Upper lobe of left lung (tissue), 6 donors: Measurements from ENCODE around the gene BCL2. TPM values are rescaled to one million over a fixed set of nuclear protein-coding genes. Genes with fewer than 3 reads are reported as not detected.
A peak's percentile ranks its signal among the peaks of the same experiment; 100 is the strongest.

ENCODE experiments used
- ATAC-seq, 2 donors: fragments of 200-7000 bp; cut with Tn5 transposase; one replicate each; pipeline ENCODE4 v1.9.1; 2022; ENCODE audit warnings: mild to moderate bottlenecking in 2 of 2, moderate library complexity in 2 of 2; ENCODE audit not compliant: low FRiP score in 2 of 2
- DNase-seq, 2 donors: peaks; one replicate each; pipeline ENCODE4 v3.0.0-alpha.2; 2019 to 2020
- H3K27ac ChIP-seq, 4 donors: fragments of 200-600 bp; sonication (generic); one replicate each; pipeline ENCODE4 v1.5.1; 2016 to 2019
- H3K27me3 ChIP-seq, 4 donors: fragments of 200-600 bp; sonication (generic); one replicate each; pipeline ENCODE4 v1.5.1; 2017 to 2019
- H3K36me3 ChIP-seq, 4 donors: fragments of 200-600 bp; sonication (generic); one replicate each; pipeline ENCODE4 v1.5.1; 2016 to 2019
- H3K4me1 ChIP-seq, 4 donors: fragments of 200-600 bp; sonication (generic); one replicate each; pipeline ENCODE4 v1.5.1; 2018 to 2019
- H3K4me3 ChIP-seq, 4 donors: fragments of 200-600 bp; sonication (generic); one replicate each; pipeline ENCODE4 v1.5.1; 2017 to 2019; ENCODE audit warnings: mild to moderate bottlenecking in 2 of 4, moderate library complexity in 1 of 4
- H3K9me3 ChIP-seq, 4 donors: fragments of 200-600 bp; sonication (generic); one replicate each; pipeline ENCODE4 v1.5.1; 2018 to 2019
- CTCF ChIP-seq, 6 experiments: fragments of 450-650 bp in 4 of 6; fragments of 200-600 bp in 2 of 6; sonication (generic) in 2 of 6; IDR thresholded peaks; one replicate each; pipeline ENCODE4 v1.5.1; 2016 to 2019; ENCODE audit warnings: antibody characterized with exemption in 6 of 6
- EP300 ChIP-seq, 4 donors: sonication (generic); formaldehyde crosslinking; IDR thresholded peaks; one replicate each; pipeline ENCODE4 v1.5.1; 2017; ENCODE audit warnings: antibody characterized with exemption in 4 of 4, control low read depth in 2 of 4
- POLR2A ChIP-seq, 4 donors: fragments of 450-650 bp; IDR thresholded peaks; one replicate each; pipeline ENCODE4 v1.5.1; 2016 to 2017; ENCODE audit warnings: antibody characterized with exemption in 4 of 4, mild to moderate bottlenecking in 2 of 4
- POLR2AphosphoS5 ChIP-seq, 2 donors: sonication (generic); formaldehyde crosslinking; IDR thresholded peaks; one replicate each; pipeline ENCODE4 v1.5.1; 2017; ENCODE audit warnings: antibody characterized with exemption in 2 of 2
- WGBS, 2 donors: methylation state at CpG; one replicate each; pipeline ENCODE4 v1.1.5; 2017 to 2018; 5-methylcytosine and 5-hydroxymethylcytosine counted together
- total RNA-seq, 6 donors: library from RNA; depleted of rRNA in 4 of 6; stranded (reverse); fragments of >200 nt in 4 of 6; gene quantifications; one replicate each; pipeline versions ENCODE4 v1.1.0 to v1.2.1, GENCODE V29; 2016 to 2021
- donor health status: DM: no; HTN: no; CAD: no; lungs with moderate emphysema.
- donor health status: DM: no; HTN: yes; CAD: no; lungs with severe emphysema.

BCL2 gene
- total RNA-seq, 6 donors from 2014 or later = 5.9 to 19.9 (median 11.4) TPM

- Histone ChIP-seq H3K36me3 (no peaks in the 10 kb centered on the region), H3K9me3 (no peaks in the 10 kb centered on the region), H3K27ac (no peak overlapping the region), H3K4me1 (peaks cover 6 to 19% (median 13%) of the 10 kb centered on the region in 4 donors), H3K27me3 (no peaks in the 10 kb centered on the region), H3K4me3 (no peak overlapping the region)
- WGBS, 2 donors = 74 to 79% methylated on average over 1 of the region's 1 CpG
- DNase-seq (no peak), ATAC-seq (peak in 1 of 2 donors; percentile 40)
- TF ChIP-seq CTCF (IDR thresholded peaks at IDR 0.05) (no peak), POLR2AphosphoS5 (IDR thresholded peaks at IDR 0.05) (no peak), EP300 (IDR thresholded peaks at IDR 0.05) (no peak), POLR2A (IDR thresholded peaks at IDR 0.05) (no peak)
These were observed 31.8 kb downstream of the BCL2 start for GRCh38 chr18:63287691-63288220.

- ATAC-seq (no peak), DNase-seq (no peak)
- no peak overlapping the region for H3K27ac ChIP-seq
- no peak overlapping the region for H3K4me3 ChIP-seq
- TF ChIP-seq POLR2A (IDR thresholded peaks at IDR 0.05) (no peak), POLR2AphosphoS5 (IDR thresholded peaks at IDR 0.05) (no peak), CTCF (IDR thresholded peaks at IDR 0.05) (no peak), EP300 (IDR thresholded peaks at IDR 0.05) (no peak)
- 78% methylated on average over 4 of the region's 4 CpGs for WGBS, 2 donors
- H3K4me1 ChIP-seq = peaks cover 4 to 19% (median 13%) of the 10 kb centered on the region in 4 donors
- H3K9me3 ChIP-seq = no peaks in the 10 kb centered on the region
- no peaks in the 10 kb centered on the region for H3K36me3 ChIP-seq
- no peaks in the 10 kb centered on the region for H3K27me3 ChIP-seq
These were observed 32.6 kb downstream of the BCL2 start for GRCh38 chr18:63286926-63287325.

- H3K4me1 ChIP-seq = peaks cover 0 to 19% (median 10%) of the 10 kb centered on the region in 4 donors
- WGBS, 2 donors = 88 to 92% methylated on average over 12 to 14 of the region's 14 CpGs
- ATAC-seq = peak in 1 of 2 donors; percentile 16
- DNase-seq = peak in 1 of 2 donors; percentile 22
- no peaks in the 10 kb centered on the region for H3K36me3 ChIP-seq
- no peaks in the 10 kb centered on the region for H3K9me3 ChIP-seq
- TF ChIP-seq EP300 (IDR thresholded peaks at IDR 0.05) (no peak), POLR2AphosphoS5 (IDR thresholded peaks at IDR 0.05) (no peak), CTCF (IDR thresholded peaks at IDR 0.05) (no peak), POLR2A (IDR thresholded peaks at IDR 0.05) (no peak)
- H3K27me3 ChIP-seq = no peaks in the 10 kb centered on the region
- H3K27ac ChIP-seq = no peak overlapping the region
- no peak overlapping the region for H3K4me3 ChIP-seq
These were observed 34.5 kb downstream of the BCL2 start for GRCh38 chr18:63284827-63285733.

- Histone ChIP-seq H3K4me1 (peaks cover 0 to 19% (median 10%) of the 10 kb centered on the region in 4 donors), H3K9me3 (no peaks in the 10 kb centered on the region), H3K36me3 (no peaks in the 10 kb centered on the region), H3K27me3 (no peaks in the 10 kb centered on the region), H3K27ac (no peak overlapping the region), H3K4me3 (no peak overlapping the region)
- ATAC-seq (peak in 1 of 2 donors; percentile 43), DNase-seq (peak in 1 of 2 donors; percentile 54)
- no peak for TF ChIP-seq POLR2AphosphoS5 (IDR thresholded peaks at IDR 0.05)
- no peak for TF ChIP-seq POLR2A (IDR thresholded peaks at IDR 0.05)
- WGBS, 2 donors = 75 to 84% methylated on average over 5 of the region's 5 CpGs
These were observed 35.3 kb downstream of the BCL2 start for GRCh38 chr18:63284173-63284799.
